Type B pancreatic cell (in vitro differentiated cells): Measurements from ENCODE around the gene FILIP1. TPM values are rescaled to one million over a fixed set of nuclear protein-coding genes. Genes with fewer than 3 reads are reported as not detected.

Experiments
- DNase-seq: peaks from one replicate; pipeline ENCODE4 v3.0.0; 2021; ENCODE audit warnings: mixed read lengths; ENCODE audit not compliant: unreplicated experiment; ENCODE audit errors: extremely low spot score
- H3K27ac Mint-ChIP-seq: 2 replicates; pipeline ENCODE4 v1.8.0; 2021; ENCODE audit warnings: mild to moderate bottlenecking, mixed read lengths
- H3K27me3 Mint-ChIP-seq: 2 replicates; pipeline ENCODE4 v1.8.0; 2021; ENCODE audit warnings: mixed read lengths
- H3K36me3 Mint-ChIP-seq: 2 replicates; pipeline ENCODE4 v1.8.0; 2021; ENCODE audit warnings: mixed read lengths
- H3K4me1 Mint-ChIP-seq: one replicate; pipeline ENCODE4 v1.8.0; 2021; ENCODE audit warnings: mixed read lengths; ENCODE audit not compliant: unreplicated experiment
- H3K4me3 Mint-ChIP-seq: 2 replicates; pipeline ENCODE4 v1.8.0; 2021; ENCODE audit warnings: mild to moderate bottlenecking, mixed read lengths
- H3K9me3 Mint-ChIP-seq: 2 replicates; pipeline ENCODE4 v1.8.0; 2021; ENCODE audit warnings: mixed read lengths
- CTCF ChIP-seq: fragments of 200-600 bp; sonication (generic); conservative IDR thresholded peaks from 2 replicates; pipeline ENCODE4 v1.5.0; 2021; ENCODE audit warnings: antibody characterized with exemption, mild to moderate bottlenecking
- total RNA-seq: library from RNA; stranded (reverse); gene quantifications from 2 replicates; pipeline ENCODE4 v1.2.1, GENCODE V29; 2021; ENCODE audit warnings: low replicate concordance

FILIP1 gene
- total RNA-seq, 1 donor from 2014 or later, result 5.0 TPM

DNA sequence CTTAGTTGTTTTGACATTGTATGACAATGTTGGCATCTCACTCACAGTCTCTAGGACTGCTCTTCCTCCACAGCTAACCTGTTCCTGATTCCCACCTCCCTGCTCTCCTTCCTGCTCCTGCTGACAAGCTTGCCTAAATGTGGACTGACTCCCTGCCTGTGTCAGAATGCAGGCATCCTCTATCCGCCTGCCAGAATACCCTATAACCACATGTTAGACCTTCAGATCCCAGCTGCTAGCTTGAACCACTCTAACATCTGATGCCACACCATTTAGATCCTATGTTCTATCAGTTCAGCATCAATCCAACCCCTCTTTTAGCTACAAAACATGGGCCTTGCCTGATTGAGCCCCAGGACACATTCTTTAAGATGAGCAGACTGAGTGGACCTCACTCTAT lies 12.2 kb downstream of the FILIP1 start:
- H3K27ac Mint-ChIP-seq, result peak overlapping the region; percentile 7
- H3K27me3 Mint-ChIP-seq, result no peaks in the 10 kb centered on the region
- TF ChIP-seq CTCF, result no peak
- DNase-seq, result no peak
- no peaks in the 10 kb centered on the region for H3K9me3 Mint-ChIP-seq
- no peaks in the 10 kb centered on the region for H3K36me3 Mint-ChIP-seq
- H3K4me1 Mint-ChIP-seq, result peaks cover 7% of the 10 kb centered on the region
- H3K4me3 Mint-ChIP-seq, result no peak overlapping the region

- H3K27me3 Mint-ChIP-seq, result no peaks in the 10 kb centered on the region
- no peaks in the 10 kb centered on the region for H3K36me3 Mint-ChIP-seq
- H3K9me3 Mint-ChIP-seq, result no peaks in the 10 kb centered on the region
- DNase-seq, result no peak
- no peak overlapping the region for H3K4me3 Mint-ChIP-seq
- no peak for TF ChIP-seq CTCF
- H3K4me1 Mint-ChIP-seq, result peaks cover 7% of the 10 kb centered on the region
- H3K27ac Mint-ChIP-seq, result no peak overlapping the region
Observed at GRCh38 chr6:75480425-75480824, 13.2 kb downstream of the FILIP1 start.

DNA sequence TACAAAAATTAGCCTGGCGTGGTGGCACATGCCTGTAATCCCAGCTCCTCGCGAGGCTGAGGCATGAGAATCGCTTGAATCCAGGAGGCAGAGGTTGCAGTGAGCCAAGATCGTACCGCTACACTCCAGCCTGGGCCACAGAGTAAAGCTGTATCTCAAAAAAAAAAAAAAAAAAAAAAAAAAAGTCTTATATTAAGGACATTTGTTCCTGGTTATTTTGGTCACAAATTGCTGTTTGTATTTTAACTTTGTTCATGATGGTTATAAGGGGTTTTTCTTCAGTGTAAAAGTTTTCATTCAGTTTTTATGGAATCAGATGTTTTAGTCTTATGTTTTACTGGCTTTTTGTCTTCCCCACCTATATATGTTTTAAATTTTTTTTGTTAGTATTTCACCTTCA lies 13.9 kb downstream of the FILIP1 start:
- Mint-ChIP-seq H3K27me3 (no peaks in the 10 kb centered on the region), H3K27ac (no peak overlapping the region), H3K9me3 (no peaks in the 10 kb centered on the region), H3K36me3 (no peaks in the 10 kb centered on the region), H3K4me3 (no peak overlapping the region), H3K4me1 (peaks cover 7% of the 10 kb centered on the region)
- no peak for DNase-seq
- no peak for TF ChIP-seq CTCF

DNA sequence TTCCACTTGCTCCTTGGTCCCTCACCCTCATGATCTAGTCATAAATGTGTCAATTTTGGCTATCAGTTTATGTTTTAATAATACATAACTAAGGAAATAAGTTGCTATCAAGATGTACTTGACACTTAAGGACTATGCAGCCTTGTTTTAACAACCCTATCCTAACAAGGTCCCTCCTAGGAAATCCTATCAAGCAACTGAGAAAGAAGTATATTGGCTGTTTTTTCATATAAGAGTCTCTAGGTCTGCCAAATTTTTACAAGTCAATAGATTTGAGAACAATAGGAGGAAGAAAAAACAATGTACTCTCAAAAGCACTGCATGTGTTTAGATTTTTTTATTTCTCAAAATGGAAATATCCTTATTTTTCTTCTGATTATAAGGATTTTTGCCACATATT lies 14.7 kb downstream of the FILIP1 start:
- peaks cover 7% of the 10 kb centered on the region for H3K4me1 Mint-ChIP-seq
- no peak overlapping the region for H3K27ac Mint-ChIP-seq
- no peaks in the 10 kb centered on the region for H3K9me3 Mint-ChIP-seq
- DNase-seq, result no peak
- no peak for TF ChIP-seq CTCF
- no peaks in the 10 kb centered on the region for H3K36me3 Mint-ChIP-seq
- no peak overlapping the region for H3K4me3 Mint-ChIP-seq
- no peaks in the 10 kb centered on the region for H3K27me3 Mint-ChIP-seq

GRCh38 chr6:75472885-75473284 lies 20.7 kb downstream of the FILIP1 start:
- DNase-seq, result no peak
- H3K36me3 Mint-ChIP-seq, result no peaks in the 10 kb centered on the region
- H3K9me3 Mint-ChIP-seq, result no peaks in the 10 kb centered on the region

More at GRCh38 chr6:75472885-75473284, 20.7 kb downstream of the FILIP1 start:
- Mint-ChIP-seq H3K4me3 (no peak overlapping the region), H3K27ac (no peak overlapping the region), H3K27me3 (no peaks in the 10 kb centered on the region), H3K4me1 (no peaks in the 10 kb centered on the region)
- TF ChIP-seq CTCF, result no peak
